ENCODE measurements around the gene RABAC1.

GRCh38 chr19:41947091-41947490, 12.0 kb downstream of the RABAC1 start:
- TF ChIP-seq CTCF (conservative IDR thresholded peaks at IDR 0.05; ENCODE audit: low read length) (no peak), EZH2phosphoT487 (IDR thresholded peaks at IDR 0.05; ENCODE audit: borderline replicate concordance, low read depth, low read length) (no peak)

All from OCI-LY7 (cell line).